Sigmoid colon (tissue), 7 donors: ENCODE results near the gene EBF4. TPM values are rescaled to one million over a fixed set of nuclear protein-coding genes. Genes with fewer than 3 reads are reported as not detected.
"Not testable (repeated sequence)": the region's sequence is repeated elsewhere in the genome, so short reads cannot be mapped to it uniquely, and the experiment has no call there.

Experiments used
- DNase-seq: peaks from one replicate; pipeline ENCODE4 v3.0.0-alpha.2; 2019
- H3K27ac ChIP-seq, 4 donors: fragments of 200-600 bp; sonication (generic); one replicate each; pipeline ENCODE4 v1.5.1; 2016 to 2019; ENCODE audit warnings: mild to moderate bottlenecking in 1 of 4
- H3K27me3 ChIP-seq, 3 donors: fragments of 200-600 bp; sonication (generic); one replicate each; pipeline ENCODE4 v1.5.1; 2019; ENCODE audit warnings: mild to moderate bottlenecking in 1 of 3
- H3K36me3 ChIP-seq, 4 donors: fragments of 200-600 bp; sonication (generic); one replicate each; pipeline ENCODE4 v1.5.1; 2016 to 2019
- H3K4me1 ChIP-seq, 4 donors: fragments of 200-600 bp; sonication (generic); one replicate each; pipeline ENCODE4 v1.5.1; 2017 to 2019
- H3K4me3 ChIP-seq, 4 donors: fragments of 200-600 bp; sonication (generic); one replicate each; pipeline ENCODE4 v1.5.1; 2017 to 2019; ENCODE audit warnings: mild to moderate bottlenecking in 2 of 4, moderate library complexity in 1 of 4
- H3K9me3 ChIP-seq, 4 donors: fragments of 200-600 bp in 3 of 4; sonication (generic) in 3 of 4; one replicate each; pipeline versions ENCODE4 v1.5.1 to v1.6.1; 2013 to 2019
- EP300 ChIP-seq, 4 donors: sonication (generic); formaldehyde crosslinking; IDR thresholded peaks; one replicate each; pipeline ENCODE4 v1.6.1; 2017; ENCODE audit warnings: antibody characterized with exemption in 4 of 4
- POLR2A ChIP-seq, 2 donors: fragments of 450-650 bp; IDR thresholded peaks; one replicate each; pipeline ENCODE4 v1.6.1; 2016; ENCODE audit warnings: antibody characterized with exemption in 2 of 2, mild to moderate bottlenecking in 2 of 2, moderate library complexity in 2 of 2
- POLR2AphosphoS5 ChIP-seq, 4 donors: sonication (generic); formaldehyde crosslinking; IDR thresholded peaks; one replicate each; pipeline ENCODE4 v1.6.1; 2017; ENCODE audit warnings: antibody characterized with exemption in 4 of 4
- WGBS, 2 donors: extraction: QIAGEN DNeasy Blood & Tissue Kit; methylation state at CpG; one replicate each; pipeline ENCODE4 v1.1.7; 2013; 5-methylcytosine and 5-hydroxymethylcytosine counted together
- intact Hi-C: fragments of 100-400 bp; cut with DNase I; formaldehyde crosslinking; loops from one replicate; pipeline ENCODE4 v1.15.1; 2023
- polyA plus RNA-seq, 3 donors: library from polyadenylated mRNA; stranded (reverse); fragments of 200-250 nt; gene quantifications; one replicate each; pipeline ENCODE4 v1.2.3, GENCODE V29; 2013
- total RNA-seq, 4 donors: library from RNA; depleted of rRNA; stranded (reverse); fragments of >200 nt; gene quantifications; one replicate each; pipeline ENCODE4 v1.1.0, GENCODE V29; 2016
- TF ChIP-seq, protein P1 (sequence below), 4 experiments: fragments of 450-650 bp in 3 of 4; fragments of 200-600 bp in 1 of 4; IDR thresholded peaks; one replicate each; pipeline ENCODE4 v1.5.1; 2016 to 2019; ENCODE audit warnings: antibody characterized with exemption in 4 of 4, mild to moderate bottlenecking in 3 of 4, moderate library complexity in 2 of 4
- donor health status: healthy with polysubstance abuse.
- donor health status: Bipolar disorder and iron deficiency.
- donor health status: healthy.

The EBF4 gene
- total and polyA plus RNA-seq, 7 donors = 1.2 to 37.5 (median 14.8) TPM

GRCh38 chr20:2671977-2672376, 20.6 kb upstream of the EBF4 start:
- peak; percentile 17 for DNase-seq

DNA sequence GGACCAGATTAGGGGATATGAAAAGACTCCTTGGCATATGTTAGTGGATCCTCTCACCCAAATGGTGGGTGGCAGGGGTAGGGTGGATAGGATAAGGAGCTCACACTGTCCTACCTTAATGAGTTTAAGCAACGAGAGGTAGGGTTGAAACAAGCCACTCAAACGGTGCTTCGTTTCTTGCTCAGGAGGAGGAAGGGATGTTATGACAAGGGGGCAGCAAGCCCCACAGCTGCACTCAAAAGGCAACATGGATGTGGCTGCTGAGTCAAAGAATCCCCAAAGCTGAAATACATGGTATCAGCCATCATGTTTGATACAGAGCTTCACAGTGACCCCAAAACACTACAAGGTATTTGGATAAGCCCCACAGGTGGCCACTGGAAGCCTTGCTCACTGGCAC, 20.1 kb upstream of the EBF4 start:
- intact Hi-C loops = no loop called here
- TF ChIP-seq POLR2A (IDR thresholded peaks at IDR 0.05) (no peak), POLR2AphosphoS5 (IDR thresholded peaks at IDR 0.05) (no peak), EP300 (IDR thresholded peaks at IDR 0.05) (no peak)
- TF ChIP-seq, protein P1, sequence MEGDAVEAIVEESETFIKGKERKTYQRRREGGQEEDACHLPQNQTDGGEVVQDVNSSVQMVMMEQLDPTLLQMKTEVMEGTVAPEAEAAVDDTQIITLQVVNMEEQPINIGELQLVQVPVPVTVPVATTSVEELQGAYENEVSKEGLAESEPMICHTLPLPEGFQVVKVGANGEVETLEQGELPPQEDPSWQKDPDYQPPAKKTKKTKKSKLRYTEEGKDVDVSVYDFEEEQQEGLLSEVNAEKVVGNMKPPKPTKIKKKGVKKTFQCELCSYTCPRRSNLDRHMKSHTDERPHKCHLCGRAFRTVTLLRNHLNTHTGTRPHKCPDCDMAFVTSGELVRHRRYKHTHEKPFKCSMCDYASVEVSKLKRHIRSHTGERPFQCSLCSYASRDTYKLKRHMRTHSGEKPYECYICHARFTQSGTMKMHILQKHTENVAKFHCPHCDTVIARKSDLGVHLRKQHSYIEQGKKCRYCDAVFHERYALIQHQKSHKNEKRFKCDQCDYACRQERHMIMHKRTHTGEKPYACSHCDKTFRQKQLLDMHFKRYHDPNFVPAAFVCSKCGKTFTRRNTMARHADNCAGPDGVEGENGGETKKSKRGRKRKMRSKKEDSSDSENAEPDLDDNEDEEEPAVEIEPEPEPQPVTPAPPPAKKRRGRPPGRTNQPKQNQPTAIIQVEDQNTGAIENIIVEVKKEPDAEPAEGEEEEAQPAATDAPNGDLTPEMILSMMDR (IDR thresholded peaks at IDR 0.05) = no peak
- 69 to 71% methylated on average over 3 of the region's 3 CpGs for WGBS, 2 donors
- no peak overlapping the region for H3K27ac ChIP-seq
- no peaks in the 10 kb centered on the region for H3K36me3 ChIP-seq
- H3K4me3 ChIP-seq = no peak overlapping the region
- DNase-seq = no peak
- H3K4me1 ChIP-seq = no peaks in the 10 kb centered on the region
- no peaks in the 10 kb centered on the region for H3K27me3 ChIP-seq
- no peaks in the 10 kb centered on the region for H3K9me3 ChIP-seq

More at GRCh38 chr20:2671977-2672376, 20.6 kb upstream of the EBF4 start:
- no peak overlapping the region for H3K27ac ChIP-seq
- H3K4me3 ChIP-seq = no peak overlapping the region
- no peaks in the 10 kb centered on the region for H3K36me3 ChIP-seq
- H3K4me1 ChIP-seq = no peaks in the 10 kb centered on the region
- WGBS, 2 donors = 16 to 31% methylated on average over 4 of the region's 4 CpGs
- H3K27me3 ChIP-seq = no peaks in the 10 kb centered on the region
- intact Hi-C loops = no loop called here
- H3K9me3 ChIP-seq = no peaks in the 10 kb centered on the region
- no peak for TF ChIP-seq EP300 (IDR thresholded peaks at IDR 0.05)
- no peak for TF ChIP-seq POLR2A (IDR thresholded peaks at IDR 0.05)
- no peak for TF ChIP-seq POLR2AphosphoS5 (IDR thresholded peaks at IDR 0.05)
- TF ChIP-seq, protein P1 (IDR thresholded peaks at IDR 0.05) = no peak

GRCh38 chr20:2673453-2673852, 19.1 kb upstream of the EBF4 start:
- no peak overlapping the region for H3K27ac ChIP-seq
- no peaks in the 10 kb centered on the region for H3K9me3 ChIP-seq
- H3K27me3 ChIP-seq = no peaks in the 10 kb centered on the region
- no peaks in the 10 kb centered on the region for H3K4me1 ChIP-seq
- H3K36me3 ChIP-seq = no peaks in the 10 kb centered on the region
- no peak for TF ChIP-seq EP300 (IDR thresholded peaks at IDR 0.05)
- no peak for TF ChIP-seq POLR2AphosphoS5 (IDR thresholded peaks at IDR 0.05)
- no peak for TF ChIP-seq POLR2A (IDR thresholded peaks at IDR 0.05)
- TF ChIP-seq, protein P1 (IDR thresholded peaks at IDR 0.05) = no peak
- intact Hi-C loops = no loop called here
- WGBS, 2 donors = 77 to 91% methylated on average over 4 of the region's 4 CpGs
- H3K4me3 ChIP-seq = no peak overlapping the region
- DNase-seq = no peak

- H3K4me3 ChIP-seq = no peak overlapping the region
- H3K9me3 ChIP-seq = no peaks in the 10 kb centered on the region
- no peaks in the 10 kb centered on the region for H3K4me1 ChIP-seq
- DNase-seq = no peak
- no peaks in the 10 kb centered on the region for H3K36me3 ChIP-seq
- TF ChIP-seq, protein P1 (IDR thresholded peaks at IDR 0.05) = no peak
- TF ChIP-seq POLR2AphosphoS5 (IDR thresholded peaks at IDR 0.05) (no peak), POLR2A (IDR thresholded peaks at IDR 0.05) (no peak), EP300 (IDR thresholded peaks at IDR 0.05) (no peak)
- H3K27ac ChIP-seq = no peak overlapping the region
- H3K27me3 ChIP-seq = no peaks in the 10 kb centered on the region
- WGBS, 2 donors = 76 to 79% methylated on average over 4 of the region's 4 CpGs
- intact Hi-C loops = no loop called here
These were observed 12.5 kb upstream of the EBF4 start for GRCh38 chr20:2680046-2680445.

DNA sequence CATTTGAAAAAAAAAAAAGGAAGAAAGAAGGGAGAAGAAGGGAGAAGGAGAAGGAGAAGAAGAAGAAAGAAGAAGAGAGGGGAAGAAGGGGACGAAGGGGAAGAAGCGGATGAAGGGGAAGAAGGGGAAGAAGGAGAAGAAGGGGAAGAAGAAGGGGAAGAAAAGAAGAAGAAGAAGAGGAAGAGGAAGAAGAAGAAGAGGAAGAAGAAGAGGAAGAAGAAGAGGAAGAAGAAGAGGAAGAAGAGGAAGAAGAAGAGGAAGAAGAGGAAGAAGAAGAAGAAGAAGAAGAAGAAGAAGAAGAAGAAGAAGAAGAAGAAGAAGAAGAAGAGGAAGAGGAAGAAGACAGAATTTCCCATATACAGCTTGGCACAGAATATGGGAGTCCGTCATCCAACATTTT, 10.5 kb upstream of the EBF4 start:
- H3K4me3 ChIP-seq, H3K36me3 ChIP-seq, H3K9me3 ChIP-seq, H3K27ac ChIP-seq, DNase-seq, intact Hi-C loops, H3K27me3 ChIP-seq, H3K4me1 ChIP-seq: not testable (repeated sequence)
- 81 to 87% methylated on average over 3 of the region's 3 CpGs for WGBS, 2 donors

- DNase-seq, intact Hi-C loops: not testable (repeated sequence)
- 49 to 51% methylated on average over 4 of the region's 4 CpGs for WGBS, 2 donors
These were observed 7.8 kb upstream of the EBF4 start for GRCh38 chr20:2684817-2685216.

More at GRCh38 chr20:2684817-2685216, 7.8 kb upstream of the EBF4 start:
- not testable (repeated sequence) for H3K36me3 ChIP-seq, H3K4me3 ChIP-seq, H3K4me1 ChIP-seq, H3K27me3 ChIP-seq, H3K9me3 ChIP-seq, H3K27ac ChIP-seq
